ENCODE results near the gene PARD3B. TPM values are rescaled to one million over a fixed set of nuclear protein-coding genes. Genes with fewer than 3 reads are reported as not detected.

Gene PARD3B
- total RNA-seq, 4 donors from 2014 or later: 32.6 to 65.7 (median 38.6) TPM

GRCh38 chr2:205273627-205274026 is 728.4 kb downstream of the PARD3B start:
- H3K27ac ChIP-seq: no peak overlapping the region
- H3K4me1 ChIP-seq: peaks cover 0 to 7% (median 0%) of the 10 kb centered on the region in 4 donors
- TF ChIP-seq POLR2A (IDR thresholded peaks at IDR 0.05) (no peak), EP300 (IDR thresholded peaks at IDR 0.05; ENCODE audit: low read depth) (no peak), POLR2AphosphoS5 (IDR thresholded peaks at IDR 0.05) (no peak)
- TF ChIP-seq, protein P1, sequence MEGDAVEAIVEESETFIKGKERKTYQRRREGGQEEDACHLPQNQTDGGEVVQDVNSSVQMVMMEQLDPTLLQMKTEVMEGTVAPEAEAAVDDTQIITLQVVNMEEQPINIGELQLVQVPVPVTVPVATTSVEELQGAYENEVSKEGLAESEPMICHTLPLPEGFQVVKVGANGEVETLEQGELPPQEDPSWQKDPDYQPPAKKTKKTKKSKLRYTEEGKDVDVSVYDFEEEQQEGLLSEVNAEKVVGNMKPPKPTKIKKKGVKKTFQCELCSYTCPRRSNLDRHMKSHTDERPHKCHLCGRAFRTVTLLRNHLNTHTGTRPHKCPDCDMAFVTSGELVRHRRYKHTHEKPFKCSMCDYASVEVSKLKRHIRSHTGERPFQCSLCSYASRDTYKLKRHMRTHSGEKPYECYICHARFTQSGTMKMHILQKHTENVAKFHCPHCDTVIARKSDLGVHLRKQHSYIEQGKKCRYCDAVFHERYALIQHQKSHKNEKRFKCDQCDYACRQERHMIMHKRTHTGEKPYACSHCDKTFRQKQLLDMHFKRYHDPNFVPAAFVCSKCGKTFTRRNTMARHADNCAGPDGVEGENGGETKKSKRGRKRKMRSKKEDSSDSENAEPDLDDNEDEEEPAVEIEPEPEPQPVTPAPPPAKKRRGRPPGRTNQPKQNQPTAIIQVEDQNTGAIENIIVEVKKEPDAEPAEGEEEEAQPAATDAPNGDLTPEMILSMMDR (IDR thresholded peaks at IDR 0.05): no peak
- intact Hi-C loops (cut with DNase I; ENCODE audit: low total_unique reads) (no loop called here), in situ Hi-C loops (cut with MboI; ENCODE audit: low pct_ligation_motif_present in 1 of 4, low pct_unique_long_range_greater_than_20kb in 1 of 4, low sequenced_read_pairs in 3 of 4) (no loop called here)
- H3K9me3 ChIP-seq: no peaks in the 10 kb centered on the region
- 65 to 71% methylated on average over 3 of the region's 3 CpGs for WGBS, 2 donors (ENCODE audit: low coverage in 1 of 2)
- no peaks in the 10 kb centered on the region for H3K36me3 ChIP-seq
- H3K4me3 ChIP-seq: no peak overlapping the region
- no peaks in the 10 kb centered on the region for H3K27me3 ChIP-seq
- DNase-seq: no peak

GRCh38 chr2:205274801-205275200 is 729.5 kb downstream of the PARD3B start:
- Histone ChIP-seq H3K4me1 (peaks cover 0 to 7% (median 0%) of the 10 kb centered on the region in 4 donors), H3K27ac (no peak overlapping the region), H3K36me3 (no peaks in the 10 kb centered on the region), H3K27me3 (no peaks in the 10 kb centered on the region), H3K4me3 (no peak overlapping the region), H3K9me3 (no peaks in the 10 kb centered on the region)
- TF ChIP-seq, protein P1 (IDR thresholded peaks at IDR 0.05): no peak
- TF ChIP-seq EP300 (IDR thresholded peaks at IDR 0.05; ENCODE audit: low read depth): no peak
- no peak for TF ChIP-seq POLR2AphosphoS5 (IDR thresholded peaks at IDR 0.05)
- no peak for TF ChIP-seq POLR2A (IDR thresholded peaks at IDR 0.05)
- intact Hi-C loops (cut with DNase I; ENCODE audit: low total_unique reads): no loop called here
- WGBS, 2 donors (ENCODE audit: low coverage in 1 of 2): 30 to 38% methylated on average over 3 of the region's 3 CpGs
- no peak for DNase-seq
- in situ Hi-C loops (cut with MboI; ENCODE audit: low pct_ligation_motif_present in 1 of 4, low pct_unique_long_range_greater_than_20kb in 1 of 4, low sequenced_read_pairs in 3 of 4): no loop called here

DNA sequence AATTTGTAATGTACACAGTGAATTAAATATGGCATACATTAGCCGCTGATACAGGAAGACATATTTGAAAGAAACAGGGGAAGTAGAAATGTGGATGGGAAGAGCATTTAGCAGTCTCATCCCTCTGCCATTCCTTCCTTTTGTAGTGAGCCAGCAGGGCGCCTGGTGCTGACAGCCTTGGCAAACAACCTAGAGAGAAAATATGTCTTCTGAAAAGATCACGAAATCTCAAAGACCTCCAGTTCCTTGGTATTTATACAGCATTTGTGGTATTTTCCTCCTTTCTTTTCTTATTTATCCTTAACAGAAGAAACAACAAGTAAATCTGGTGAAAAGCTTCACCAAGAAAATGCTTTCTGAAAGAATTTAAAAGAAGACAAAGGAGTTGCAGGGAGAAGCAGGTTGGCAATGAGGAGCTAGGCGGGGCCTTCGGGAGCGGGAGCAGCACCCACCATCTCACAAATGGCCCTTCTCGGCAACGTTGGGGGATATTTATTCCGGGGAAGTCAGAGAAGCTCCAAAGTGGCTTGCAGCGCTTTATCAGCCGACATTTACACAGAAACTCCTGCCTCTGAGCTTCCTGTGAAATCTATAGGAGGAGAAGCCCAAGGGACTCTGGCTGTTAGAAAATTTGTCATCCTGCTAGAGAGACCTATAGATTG is 731.0 kb downstream of the PARD3B start:
- Histone ChIP-seq H3K27ac (no peak overlapping the region), H3K36me3 (no peaks in the 10 kb centered on the region), H3K4me1 (peaks cover 0 to 7% (median 0%) of the 10 kb centered on the region in 4 donors), H3K27me3 (no peaks in the 10 kb centered on the region), H3K9me3 (no peaks in the 10 kb centered on the region), H3K4me3 (no peak overlapping the region)
- 82 to 90% methylated on average over 11 of the region's 11 CpGs for WGBS, 2 donors (ENCODE audit: low coverage in 1 of 2)
- TF ChIP-seq POLR2A (IDR thresholded peaks at IDR 0.05) (no peak), POLR2AphosphoS5 (IDR thresholded peaks at IDR 0.05) (no peak), EP300 (IDR thresholded peaks at IDR 0.05; ENCODE audit: low read depth) (no peak)
- TF ChIP-seq, protein P1 (IDR thresholded peaks at IDR 0.05): no peak
- in situ Hi-C loops (cut with MboI; ENCODE audit: low pct_ligation_motif_present in 1 of 4, low pct_unique_long_range_greater_than_20kb in 1 of 4, low sequenced_read_pairs in 3 of 4): no loop called here
- intact Hi-C loops (cut with DNase I; ENCODE audit: low total_unique reads): no loop called here
- no peak for DNase-seq

GRCh38 chr2:205280596-205281236 is 735.4 kb downstream of the PARD3B start:
- Histone ChIP-seq H3K27me3 (no peaks in the 10 kb centered on the region), H3K9me3 (no peaks in the 10 kb centered on the region), H3K4me3 (no peak overlapping the region), H3K27ac (no peak overlapping the region), H3K4me1 (no peaks in the 10 kb centered on the region), H3K36me3 (no peaks in the 10 kb centered on the region)
- DNase-seq: no peak
- TF ChIP-seq POLR2AphosphoS5 (IDR thresholded peaks at IDR 0.05) (no peak), POLR2A (IDR thresholded peaks at IDR 0.05) (no peak), EP300 (IDR thresholded peaks at IDR 0.05; ENCODE audit: low read depth) (no peak)
- TF ChIP-seq, protein P1 (IDR thresholded peaks at IDR 0.05): no peak
- in situ Hi-C loops (cut with MboI; ENCODE audit: low pct_ligation_motif_present in 1 of 4, low pct_unique_long_range_greater_than_20kb in 1 of 4, low sequenced_read_pairs in 3 of 4) (no loop called here), intact Hi-C loops (cut with DNase I; ENCODE audit: low total_unique reads) (loop anchor here (2.0 kb wide), 1 partner anchor 44 kb away; no protein-coding TSS in a partner anchor)
- WGBS, 2 donors (ENCODE audit: low coverage in 1 of 2): 46 to 69% methylated on average over 5 of the region's 5 CpGs

All from transverse colon (tissue), 4 donors.